Lower lobe of right lung (tissue), 2 donors: ENCODE measurements around the gene APOBR. TPM values are rescaled to one million over a fixed set of nuclear protein-coding genes. Genes with fewer than 3 reads are reported as not detected.
"Not testable (repeated sequence)": the region's sequence is repeated elsewhere in the genome, so short reads cannot be mapped to it uniquely, and the experiment has no call there.

Experiments
- ATAC-seq, 2 donors: fragments of 200-7000 bp; cut with Tn5 transposase; one replicate each; pipeline ENCODE4 v1.9.1; 2020 to 2022; ENCODE audit warnings: mild to moderate bottlenecking in 2 of 2, moderate library complexity in 2 of 2
- DNase-seq: peaks from one replicate; pipeline ENCODE4 v3.0.0-alpha.2; 2020
- H3K27ac ChIP-seq: fragments of 200-600 bp; one replicate; pipeline ENCODE4 v1.8.0; 2022
- H3K27me3 ChIP-seq: fragments of 200-600 bp; one replicate; pipeline ENCODE4 v1.8.0; 2022; ENCODE audit warnings: low read depth
- H3K36me3 ChIP-seq: fragments of 200-600 bp; one replicate; pipeline ENCODE4 v1.8.0; 2022; ENCODE audit warnings: mild to moderate bottlenecking
- H3K4me1 ChIP-seq: fragments of 200-600 bp; one replicate; pipeline ENCODE4 v1.8.0; 2022
- H3K4me3 ChIP-seq: fragments of 200-600 bp; one replicate; pipeline ENCODE4 v1.8.0; 2022; ENCODE audit warnings: mild to moderate bottlenecking
- H3K9me3 ChIP-seq: fragments of 200-600 bp; one replicate; pipeline ENCODE4 v1.8.0; 2022
- CTCF ChIP-seq: fragments of 200-600 bp; IDR thresholded peaks from one replicate; pipeline ENCODE4 v1.8.0; 2022; ENCODE audit warnings: antibody characterized with exemption, mild to moderate bottlenecking
- intact Hi-C: fragments of 100-400 bp; cut with DNase I; formaldehyde crosslinking; loops from one replicate; pipeline ENCODE4 v1.11.0; 2022
- long read RNA-seq: library from polyadenylated mRNA; unstranded; transcript quantifications from one replicate; pipeline ENCODE4 v2.0.0, GENCODE V29; 2021
- total RNA-seq: library from RNA; stranded (reverse); fragmentation: NEBNext Ultra II Directional; extraction: Animal tissue kit (Norgen Biotek cat#: 25700); gene quantifications from one replicate; pipeline ENCODE4 v1.2.1, GENCODE V29; 2021
- donor health status: DM: no; HTN: yes; CAD: no; lungs with severe emphysema.

The APOBR gene
- 29.2 TPM for total RNA-seq
- long read RNA-seq, partial matches to known transcripts: 50 of 51 reads
- long read RNA-seq, other reads (novel, unspliced or antisense): 0 of 51 reads

GRCh38 chr16:28494121-28494851, at the start of gene APOBR:
APOBR (plus strand) TSS chr16:28494643; CDS start chr16:28494682, 39 bp downstream.
- Histone ChIP-seq H3K36me3 (peaks cover 7% of the 10 kb centered on the region), H3K27me3 (no peaks in the 10 kb centered on the region), H3K9me3 (no peaks in the 10 kb centered on the region), H3K27ac (peak within 1 kb of the TSS; percentile 98), H3K4me3 (peak within 1 kb of the TSS; percentile 50), H3K4me1 (peaks cover 33% of the 10 kb centered on the region)
- TF ChIP-seq CTCF: no peak
- ATAC-seq: peak; percentile 45 to 73
- DNase-seq: peak; percentile 78
- intact Hi-C loops: no loop called here

- H3K4me3 ChIP-seq, H3K36me3 ChIP-seq, DNase-seq, H3K4me1 ChIP-seq, H3K9me3 ChIP-seq, H3K27me3 ChIP-seq, H3K27ac ChIP-seq, intact Hi-C loops: not testable (repeated sequence)
- ATAC-seq: peak; percentile 43 to 45
These were observed 48.1 kb upstream of the APOBR start for GRCh38 chr16:28446388-28446787.

GRCh38 chr16:28447081-28447480, 47.4 kb upstream of the APOBR start:
- H3K27me3 ChIP-seq, H3K27ac ChIP-seq, DNase-seq, H3K36me3 ChIP-seq, H3K4me1 ChIP-seq, H3K9me3 ChIP-seq, intact Hi-C loops, ATAC-seq, H3K4me3 ChIP-seq: not testable (repeated sequence)

- intact Hi-C loops: no loop called here
These were observed 20.7 kb upstream of the APOBR start for GRCh38 chr16:28473714-28474265.

GRCh38 chr16:28475221-28475620, 19.2 kb upstream of the APOBR start:
- Histone ChIP-seq H3K4me3 (no peak overlapping the region), H3K27me3 (no peaks in the 10 kb centered on the region), H3K9me3 (no peaks in the 10 kb centered on the region), H3K4me1 (no peaks in the 10 kb centered on the region), H3K27ac (no peak overlapping the region), H3K36me3 (peaks cover 74% of the 10 kb centered on the region)
- intact Hi-C loops: no loop called here
- ATAC-seq (no peak), DNase-seq (no peak)
- no peak for TF ChIP-seq CTCF

More at GRCh38 chr16:28473714-28474265, 20.7 kb upstream of the APOBR start:
- H3K27ac ChIP-seq: no peak overlapping the region
- no peaks in the 10 kb centered on the region for H3K9me3 ChIP-seq
- H3K4me1 ChIP-seq: no peaks in the 10 kb centered on the region
- no peak for TF ChIP-seq CTCF
- no peaks in the 10 kb centered on the region for H3K27me3 ChIP-seq
- no peak overlapping the region for H3K4me3 ChIP-seq
- H3K36me3 ChIP-seq: peaks cover 59% of the 10 kb centered on the region
- ATAC-seq (no peak), DNase-seq (no peak)

GRCh38 chr16:28477311-28477920, 17.0 kb upstream of the APOBR start:
- Histone ChIP-seq H3K27ac (no peak overlapping the region), H3K9me3 (no peaks in the 10 kb centered on the region), H3K27me3 (no peaks in the 10 kb centered on the region), H3K4me1 (no peaks in the 10 kb centered on the region), H3K4me3 (no peak overlapping the region), H3K36me3 (peaks cover 94% of the 10 kb centered on the region)
- ATAC-seq (peak in 1 of 2 donors; percentile 25), DNase-seq (peak; percentile 29)
- TF ChIP-seq CTCF: no peak
- intact Hi-C loops: no loop called here
